Forelimb muscle (tissue), 1 donor: ENCODE results near the gene PARP11. TPM values are rescaled to one million over a fixed set of nuclear protein-coding genes. Genes with fewer than 3 reads are reported as not detected.
"Not testable (repeated sequence)": the region's sequence is repeated elsewhere in the genome, so short reads cannot be mapped to it uniquely, and the experiment has no call there.

Source experiments
- DNase-seq: peaks from one replicate; pipeline ENCODE4 v3.0.0-alpha.2; 2013; ENCODE audit warnings: low read depth
- polyA plus RNA-seq: library from polyadenylated mRNA; unstranded; fragments of 120-200 nt; gene quantifications from one replicate; pipeline ENCODE4 v1.2.1, GENCODE V29; 2013; ENCODE audit not compliant: insufficient read length

Gene PARP11
- polyA plus RNA-seq, 1 donor = 7.1 TPM

GRCh38 chr12:3882896-3883564 lies 9.8 kb upstream of the PARP11 start:
- DNase-seq = no peak

- no peak for DNase-seq
Measured at GRCh38 chr12:3882406-3882805, 9.2 kb upstream of the PARP11 start.

DNA sequence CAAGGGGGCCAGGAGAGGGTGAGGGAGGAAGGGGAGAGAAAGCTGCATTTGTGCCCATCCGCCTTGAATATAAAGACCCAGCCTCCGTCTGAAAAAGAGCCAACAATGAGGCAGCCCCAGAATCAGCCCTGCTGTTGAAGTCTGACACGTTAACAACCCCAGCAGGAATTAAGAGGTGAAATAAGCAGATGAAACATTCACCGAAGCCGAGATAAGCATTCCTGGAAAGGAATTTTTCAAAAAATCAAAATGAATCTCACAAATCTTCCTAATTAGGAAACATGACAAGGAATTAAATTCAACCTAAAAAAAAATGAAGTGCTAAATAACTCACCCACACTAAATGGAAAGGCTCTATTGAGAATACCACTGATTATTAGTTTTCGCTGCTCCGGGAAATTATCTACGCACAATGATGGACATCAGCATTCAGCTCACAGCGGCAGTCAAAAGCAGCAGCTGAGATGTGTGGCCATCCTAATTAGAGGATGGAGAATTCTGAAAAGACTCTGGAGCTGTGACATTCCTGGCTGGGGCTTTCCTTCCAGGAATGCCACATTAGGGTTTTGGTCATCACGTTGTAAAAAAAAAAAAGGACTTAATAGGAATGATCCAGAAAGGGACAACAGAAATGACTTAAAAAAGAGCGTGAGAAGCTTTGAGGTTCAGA lies 8.2 kb upstream of the PARP11 start:
- DNase-seq = no peak

- DNase-seq = no peak
Measured at GRCh38 chr12:3879846-3880245, 6.6 kb upstream of the PARP11 start.

- DNase-seq = no peak
Measured at GRCh38 chr12:3871356-3871755, 1.8 kb downstream of the PARP11 start.

- no peak for DNase-seq
Measured at GRCh38 chr12:3869865-3870264, 3.3 kb downstream of the PARP11 start.

- no peak for DNase-seq
Measured at GRCh38 chr12:3869433-3869832, 3.8 kb downstream of the PARP11 start.

- DNase-seq = no peak
Measured at GRCh38 chr12:3863756-3864155, 9.4 kb downstream of the PARP11 start.

- DNase-seq = no peak
Measured at GRCh38 chr12:3842517-3842916, 30.7 kb downstream of the PARP11 start.

- no peak for DNase-seq
Measured at GRCh38 chr12:3841783-3842182, 31.4 kb downstream of the PARP11 start.

GRCh38 chr12:3840833-3841232 lies 32.4 kb downstream of the PARP11 start:
- not testable (repeated sequence) for DNase-seq

DNA sequence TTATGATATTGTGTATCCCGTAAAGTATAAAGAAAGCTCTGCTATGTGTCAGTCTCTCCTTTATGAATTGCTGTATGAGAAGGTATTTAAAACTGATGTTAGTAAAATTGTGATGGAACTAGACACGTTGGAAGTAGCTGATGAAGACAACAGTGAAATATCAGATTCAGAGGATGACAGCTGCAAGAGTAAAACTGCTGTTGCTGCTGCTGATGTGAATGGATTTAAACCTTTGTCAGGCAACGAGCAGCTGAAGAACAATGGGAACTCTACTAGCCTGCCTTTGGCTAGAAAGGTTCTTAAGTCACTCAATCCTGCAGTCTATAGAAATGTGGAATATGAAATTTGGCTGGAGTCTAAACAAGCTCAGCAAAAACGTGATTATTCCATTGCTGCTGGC lies 33.5 kb downstream of the PARP11 start:
- not testable (repeated sequence) for DNase-seq

- not testable (repeated sequence) for DNase-seq
Measured at GRCh38 chr12:3838701-3839548, 34.3 kb downstream of the PARP11 start.

- DNase-seq = no peak
Measured at GRCh38 chr12:3838076-3838475, 35.1 kb downstream of the PARP11 start.

DNA sequence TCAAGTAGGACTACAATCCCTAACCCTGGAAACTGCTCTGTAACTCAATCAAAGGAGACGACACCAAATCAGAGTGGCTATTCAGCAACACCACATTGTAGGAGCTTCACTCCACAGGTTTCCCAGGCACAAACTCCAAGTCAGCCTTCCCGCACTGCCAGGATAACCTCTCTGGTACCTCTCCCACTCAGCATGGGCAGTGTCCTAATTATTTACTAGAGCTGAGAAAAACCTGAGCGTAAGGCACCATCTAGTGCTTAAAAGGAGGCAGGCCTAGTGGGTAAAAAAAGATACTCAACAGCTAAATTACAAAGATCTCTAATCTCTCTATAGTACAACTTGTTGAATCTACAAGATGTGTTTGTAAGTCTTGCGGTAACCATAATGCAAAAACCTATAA lies 36.1 kb downstream of the PARP11 start:
- DNase-seq = no peak

DNA sequence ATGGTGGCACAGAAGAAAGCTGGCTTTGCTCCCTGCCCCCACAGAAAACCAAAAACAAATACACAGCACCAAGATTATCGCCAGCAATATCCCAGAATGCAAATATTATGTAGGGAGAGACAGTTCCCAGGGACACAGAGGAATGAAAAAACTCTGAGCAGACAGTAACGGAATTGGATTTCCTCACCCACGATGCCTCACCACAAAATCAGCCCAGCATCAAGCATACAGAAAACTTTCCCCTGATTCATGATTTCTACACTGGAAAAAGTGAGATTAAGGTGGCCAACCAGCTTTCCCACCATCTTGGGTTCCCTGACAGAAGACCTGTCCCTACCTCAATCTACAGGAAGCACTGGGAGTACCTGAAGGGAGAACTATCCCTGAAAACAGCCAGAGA lies 36.6 kb downstream of the PARP11 start:
- no peak for DNase-seq

GRCh38 chr12:3835914-3836313 lies 37.3 kb downstream of the PARP11 start:
- DNase-seq = no peak

DNA sequence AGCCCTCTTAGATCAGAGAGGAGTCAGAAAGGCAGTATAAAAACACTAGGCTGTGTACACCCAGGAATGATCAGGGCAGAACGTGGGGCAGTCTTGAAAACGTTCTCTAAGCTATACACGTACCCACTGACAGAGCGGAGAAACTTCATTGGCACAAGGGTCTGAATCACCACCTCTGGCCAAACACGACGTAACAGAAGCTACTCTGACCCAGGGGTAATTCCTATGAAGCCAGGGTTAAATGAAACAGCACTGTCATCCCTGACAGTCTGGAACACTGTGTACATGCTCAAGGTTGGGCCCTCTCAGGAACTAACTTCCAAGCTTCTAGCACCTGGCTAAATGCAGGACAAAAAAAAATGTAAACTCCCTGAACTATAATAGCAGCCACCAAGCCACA lies 38.4 kb downstream of the PARP11 start:
- DNase-seq = no peak

DNA sequence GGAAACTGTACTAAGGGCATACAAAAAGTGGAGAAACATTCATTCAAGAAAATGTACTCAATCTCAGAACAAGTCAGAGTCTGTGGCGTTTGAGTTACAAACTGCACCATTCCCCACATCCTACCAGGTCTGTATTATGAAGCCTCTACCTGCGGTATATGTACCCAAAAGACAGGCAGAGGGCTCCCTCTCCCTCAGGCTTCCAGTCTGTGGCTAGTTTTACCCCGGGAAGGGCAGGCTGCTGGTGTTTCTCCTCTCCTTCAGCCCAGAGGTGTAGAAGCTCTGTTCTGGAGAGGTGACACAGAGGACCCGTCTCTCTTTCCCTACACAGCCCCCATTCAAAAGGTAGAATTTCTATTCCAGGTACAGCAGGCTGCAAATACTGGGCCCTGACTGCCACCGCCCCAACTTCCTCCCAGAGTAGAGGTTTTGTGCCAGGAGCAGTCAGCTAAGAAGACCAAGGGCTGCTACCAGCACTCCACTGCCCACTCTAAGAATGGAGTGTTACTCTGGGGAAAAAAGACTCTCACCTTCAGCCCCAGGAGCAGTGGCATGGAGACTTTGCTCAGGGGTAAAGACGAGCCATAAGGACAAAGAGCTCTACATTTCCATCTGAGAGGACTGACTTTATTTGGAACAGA lies 39.4 kb downstream of the PARP11 start:
- no peak for DNase-seq

DNA sequence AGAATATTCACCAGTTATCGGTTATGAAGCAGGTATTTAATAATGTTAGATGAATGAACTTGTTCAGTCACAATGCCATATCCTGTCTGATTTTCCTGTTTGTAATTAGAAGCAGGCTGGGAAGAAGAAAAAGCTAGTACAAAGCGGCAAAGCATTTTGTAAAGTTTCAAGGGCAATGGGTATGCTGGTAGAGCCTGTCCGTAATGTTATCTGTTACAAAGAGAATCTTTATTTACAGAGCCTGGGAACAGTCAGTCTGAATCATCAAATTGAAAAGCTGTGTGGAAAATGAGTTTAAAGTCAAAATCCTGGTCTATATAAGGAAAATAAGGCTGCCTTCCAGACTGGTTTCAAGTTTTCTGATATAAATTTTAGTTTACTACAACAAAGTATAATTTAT lies 40.5 kb downstream of the PARP11 start:
- no peak for DNase-seq

DNA sequence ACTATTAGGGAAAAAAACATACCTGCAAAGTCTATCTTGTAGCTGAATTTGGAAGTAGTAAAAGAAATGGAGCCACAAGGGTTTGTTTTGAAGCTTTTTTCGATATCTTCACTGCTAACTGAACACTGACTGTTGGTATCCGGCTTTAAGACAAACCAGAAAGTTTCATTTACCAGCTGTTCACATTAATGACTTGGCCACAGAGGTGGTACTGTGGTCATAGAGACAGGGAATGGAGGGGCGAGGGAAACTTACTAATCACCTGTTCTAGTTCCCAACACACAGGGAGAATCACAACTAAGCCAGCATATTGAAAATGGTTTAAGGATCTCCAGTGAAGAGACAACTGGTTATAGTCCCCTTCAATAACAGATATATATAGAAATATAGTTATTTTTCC lies 44.3 kb downstream of the PARP11 start:
- no peak for DNase-seq

DNA sequence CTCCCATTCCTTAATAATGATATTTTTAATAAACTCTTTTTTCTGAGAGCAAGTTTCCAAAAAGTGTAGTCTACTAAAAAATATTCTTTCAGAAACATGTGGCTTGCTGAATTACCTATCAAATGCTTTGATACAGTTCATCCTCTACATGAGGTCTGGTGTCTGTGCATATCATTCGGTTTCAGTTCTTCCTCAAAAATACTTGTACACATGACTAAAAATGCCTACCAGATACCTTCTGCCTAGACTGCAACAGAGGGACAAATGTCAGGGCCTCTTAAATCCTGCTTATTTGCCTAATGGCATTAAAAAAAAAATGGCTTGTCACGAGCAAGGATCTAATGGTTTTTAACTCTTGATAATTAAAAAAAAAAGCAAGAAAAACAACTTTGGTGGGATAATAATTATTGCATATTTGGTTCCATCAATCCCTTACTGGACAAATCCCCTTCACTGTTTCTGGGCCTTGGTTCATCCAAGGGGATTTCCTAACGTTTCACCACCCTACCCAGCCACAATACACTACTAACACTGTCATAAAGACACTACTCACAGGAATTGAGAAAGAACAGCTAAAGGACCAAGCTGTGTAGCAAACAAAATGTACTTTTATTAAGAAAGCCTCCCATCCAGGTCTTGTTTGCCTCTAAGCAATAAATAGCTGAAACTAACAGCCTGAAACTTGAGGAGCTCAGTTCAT lies 45.7 kb downstream of the PARP11 start:
- no peak for DNase-seq
